A549 (cell line): ENCODE measurements around the gene GPR176. TPM values are rescaled to one million over a fixed set of nuclear protein-coding genes. Genes with fewer than 3 reads are reported as not detected.

ENCODE experiments used
- ATAC-seq, 2 experiments: fragments of 200-7000 bp in 1 of 2; fragments of >200 bp in 1 of 2; cut with Nextera tagmentation in 1 of 2; cut with Tn5 transposase in 1 of 2; 3 replicates each; pipeline versions ENCODE4 v1.8.0 to v1.9.1; 2018 to 2020; ENCODE audit warnings: mild to moderate bottlenecking in 1 of 2, moderate library complexity in 1 of 2
- CTCF ChIA-PET: fragments of 300-600 bp; sonication (Branson Sonifier 250); formaldehyde crosslinking; extraction: SDS; loops from one replicate; lab custom pipeline; 2021; ENCODE audit warnings: antibody characterized with exemption, inconsistent platforms; lab: Yijun Ruan, JAX
- POLR2A ChIA-PET: fragments of 350-600 bp; formaldehyde crosslinking; extraction: SDS; loops from one replicate; lab custom pipeline; 2021; ENCODE audit warnings: antibody characterized with exemption, inconsistent platforms; lab: Yijun Ruan, JAX
- DNase-seq, 2 experiments: peaks; one replicate each; pipeline versions ENCODE4 v3.0.0 to v3.0.0-alpha.2; 2011 to 2016; ENCODE audit warnings: low read depth in 1 of 2, low spot score in 1 of 2
- FAIRE-seq: peaks from 2 replicates; lab custom pipeline; 2011; peaks lifted over from hg19 to GRCh38; lab: Jason Lieb, UNC
- H3K27ac ChIP-seq, 2 experiments: fragments of >200 bp; sonication (Bioruptor Twin); formaldehyde crosslinking; 3 replicates each; pipeline ENCODE4 v1.5.1; 2016 to 2017
- H3K4me1 ChIP-seq: fragments of >200 bp; sonication (Bioruptor Twin); formaldehyde crosslinking; 3 replicates; pipeline ENCODE4 v1.6.1; 2016
- H3K4me2 ChIP-seq: fragments of >200 bp; sonication (Bioruptor Twin); formaldehyde crosslinking; 3 replicates; pipeline ENCODE4 v1.6.1; 2016
- H3K4me3 ChIP-seq: fragments of >200 bp; sonication (Bioruptor Twin); formaldehyde crosslinking; 3 replicates; pipeline ENCODE4 v1.5.1; 2016
- H3K9me3 ChIP-seq: fragments of >200 bp; sonication (Bioruptor Twin); formaldehyde crosslinking; 3 replicates; pipeline ENCODE4 v1.6.1; 2016
- BHLHE40 ChIP-seq: IDR thresholded peaks from 2 replicates; pipeline ENCODE4 v1.6.1; 2012; ENCODE audit warnings: low read depth, low read length, inconsistent platforms
- E2F6 ChIP-seq: IDR thresholded peaks from 2 replicates; pipeline ENCODE4 v1.6.1; 2012; ENCODE audit warnings: low read depth, borderline replicate concordance
- FOXS1 ChIP-seq: fragments of 250-450 bp; sonication (Bioruptor Pico); IDR thresholded peaks from 2 replicates; pipeline ENCODE4 v1.5.0; 2020; ENCODE audit warnings: mild to moderate bottlenecking, moderate library complexity
- GATA3 ChIP-seq: IDR thresholded peaks from 2 replicates; pipeline ENCODE4 v1.6.1; 2012; ENCODE audit warnings: borderline replicate concordance
- HOXA7 ChIP-seq: fragments of 250-450 bp; sonication (Bioruptor Pico); IDR thresholded peaks from 2 replicates; pipeline ENCODE4 v1.5.0; 2020; ENCODE audit warnings: mild to moderate bottlenecking, moderate library complexity
- JUN ChIP-seq, 2 experiments: fragments of >200 bp; sonication (Bioruptor Twin); formaldehyde crosslinking; IDR thresholded peaks; 2 replicates in 1 of 2; 3 replicates in 1 of 2; pipeline ENCODE4 v1.6.1; 2016 to 2017
- KDM1A ChIP-seq: fragments of 200-600 bp; sonication (generic); IDR thresholded peaks from 2 replicates; pipeline ENCODE4 v1.6.1; 2016; ENCODE audit warnings: low read depth, mild to moderate bottlenecking
- MYC ChIP-seq: IDR thresholded peaks from 2 replicates; pipeline ENCODE4 v1.6.1; 2012; ENCODE audit warnings: mild to moderate bottlenecking, inconsistent platforms, low read length, improper control_type of control experiment, borderline replicate concordance
- RARB ChIP-seq: fragments of 250-450 bp; sonication (Bioruptor Pico); IDR thresholded peaks from 2 replicates; pipeline ENCODE4 v1.8.0; 2021; ENCODE audit warnings: mild to moderate bottlenecking, moderate library complexity
- REST ChIP-seq: fragments of 200-600 bp; sonication (generic); IDR thresholded peaks from 2 replicates; pipeline ENCODE4 v1.6.1; 2016; ENCODE audit warnings: antibody characterized with exemption, mild to moderate bottlenecking, moderate library complexity
- RNF2 ChIP-seq: fragments of 200-600 bp; sonication (generic); IDR thresholded peaks from 2 replicates; pipeline ENCODE4 v1.6.1; 2016; ENCODE audit warnings: low read depth, mild to moderate bottlenecking, antibody characterized with exemption, moderate library complexity, borderline replicate concordance
- SREBF2 ChIP-seq: fragments of 450-650 bp; IDR thresholded peaks from 2 replicates; pipeline ENCODE4 v1.6.1; 2014; ENCODE audit warnings: mild to moderate bottlenecking, moderate library complexity
- TFCP2L1 ChIP-seq: fragments of 250-450 bp; sonication (Bioruptor Pico); IDR thresholded peaks from 2 replicates; pipeline ENCODE4 v1.5.0; 2021; ENCODE audit warnings: mild to moderate bottlenecking
- TP53 ChIP-seq: fragments of 250-450 bp; sonication (Bioruptor Pico); IDR thresholded peaks from 2 replicates; pipeline ENCODE4 v1.5.0; 2021; ENCODE audit warnings: mild to moderate bottlenecking, moderate library complexity
- ZSCAN20 ChIP-seq: fragments of 250-450 bp; sonication (Bioruptor Pico); IDR thresholded peaks from 2 replicates; pipeline ENCODE4 v1.8.0; 2022; ENCODE audit warnings: mild to moderate bottlenecking, moderate library complexity
- WGBS: methylation state at CpG from one replicate; pipeline ENCODE4 v1.1.6; 2017; ENCODE audit errors: missing lambda C conversion rate; 5-methylcytosine and 5-hydroxymethylcytosine counted together
- polyA plus RNA-seq, 4 experiments: library from polyadenylated mRNA; depleted of rRNA in 3 of 4; stranded (reverse); fragments of >200 nt; fragmentation: RNase III in 1 of 4; extraction: RNeasy Plus Mini Kit Qiagen cat#74134 plus additional on column Dnase treatment in 1 of 4; gene quantifications; 2 replicates in 3 of 4; 3 replicates in 1 of 4; pipeline ENCODE4 v1.2.3, GENCODE V29; 2011 to 2017
- TF ChIP-seq, protein P1 (sequence below): fragments of 150-350 bp; IDR thresholded peaks from 2 replicates; pipeline ENCODE4 v1.6.1; 2014; ENCODE audit warnings: low read depth, mild to moderate bottlenecking, low read length

GPR176 gene
- polyA plus RNA-seq, 2 of the 4 experiments (the other 2 are of a cell fraction): 1.5 to 8.1 TPM

GRCh38 chr15:39907216-39907615 lies 12.8 kb downstream of the GPR176 start:
- ChIA-PET POLR2A (no interaction called here), CTCF (interaction anchor here (1.2 to 2.1 kb wide), 2 partner anchors 11 to 106 kb away, joined by 3 to 6 read pairs; no protein-coding TSS in a partner anchor)
- FAIRE-seq (no peak), ATAC-seq (no peak), DNase-seq (no peak)
- Histone ChIP-seq H3K4me3 (no peak overlapping the region), H3K9me3 (no peaks in the 10 kb centered on the region), H3K4me2 (no peak overlapping the region), H3K27ac (no peak overlapping the region), H3K4me1 (no peaks in the 10 kb centered on the region)
- 67% methylated on average over 3 of the region's 3 CpGs for WGBS
- TF ChIP-seq ZSCAN20 (no peak), JUN (IDR thresholded peaks at IDR 0.05) (no peak), BHLHE40 (no peak), RNF2 (no peak), TP53 (no peak), REST (no peak), TFCP2L1 (CRISPR knock-in tag) (no peak), MYC (no peak), HOXA7 (no peak)

GRCh38 chr15:39904115-39904514 lies 16.0 kb downstream of the GPR176 start:
- no peak overlapping the region for H3K27ac ChIP-seq
- no peaks in the 10 kb centered on the region for H3K9me3 ChIP-seq
- no peaks in the 10 kb centered on the region for H3K4me1 ChIP-seq
- DNase-seq: no peak
- WGBS: 66% methylated on average over 2 of the region's 2 CpGs
- ATAC-seq: no peak
- TF ChIP-seq, protein P1, sequence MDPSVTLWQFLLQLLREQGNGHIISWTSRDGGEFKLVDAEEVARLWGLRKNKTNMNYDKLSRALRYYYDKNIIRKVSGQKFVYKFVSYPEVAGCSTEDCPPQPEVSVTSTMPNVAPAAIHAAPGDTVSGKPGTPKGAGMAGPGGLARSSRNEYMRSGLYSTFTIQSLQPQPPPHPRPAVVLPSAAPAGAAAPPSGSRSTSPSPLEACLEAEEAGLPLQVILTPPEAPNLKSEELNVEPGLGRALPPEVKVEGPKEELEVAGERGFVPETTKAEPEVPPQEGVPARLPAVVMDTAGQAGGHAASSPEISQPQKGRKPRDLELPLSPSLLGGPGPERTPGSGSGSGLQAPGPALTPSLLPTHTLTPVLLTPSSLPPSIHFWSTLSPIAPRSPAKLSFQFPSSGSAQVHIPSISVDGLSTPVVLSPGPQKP: no peak
- TF ChIP-seq BHLHE40: no peak
- no peak for TF ChIP-seq FOXS1 (CRISPR knock-in tag)
- no peak for TF ChIP-seq RARB (CRISPR knock-in tag)
- TF ChIP-seq SREBF2: no peak
- no peak for TF ChIP-seq JUN (IDR thresholded peaks at IDR 0.05)
- TF ChIP-seq E2F6: no peak
- no peak for TF ChIP-seq KDM1A
- ChIA-PET CTCF (no interaction called here), POLR2A (no interaction called here)
- no peak overlapping the region for H3K4me3 ChIP-seq
- no peak overlapping the region for H3K4me2 ChIP-seq
- FAIRE-seq: no peak

- Histone ChIP-seq H3K9me3 (no peaks in the 10 kb centered on the region), H3K27ac (no peak overlapping the region), H3K4me3 (no peak overlapping the region), H3K4me2 (no peak overlapping the region), H3K4me1 (no peaks in the 10 kb centered on the region)
- DNase-seq (no peak), FAIRE-seq (no peak), ATAC-seq (no peak)
- WGBS: 58% methylated on average over 3 of the region's 3 CpGs
- no peak for TF ChIP-seq GATA3
- ChIA-PET CTCF (no interaction called here), POLR2A (no interaction called here)
Observed at GRCh38 chr15:39898317-39898716, 21.7 kb downstream of the GPR176 start.
